Measurements from ENCODE around the gene COG8. TPM values are rescaled to one million over a fixed set of nuclear protein-coding genes. Genes with fewer than 3 reads are reported as not detected.
A peak's percentile ranks its signal among the peaks of the same experiment; 100 is the strongest.

Gene COG8
- total and polyA plus RNA-seq, 9 of the 15 experiments (the other 6 are each of a cell fraction or from before 2014, with no cell fraction given) = 3.7 to 42.6 (median 30.1) TPM

DNA sequence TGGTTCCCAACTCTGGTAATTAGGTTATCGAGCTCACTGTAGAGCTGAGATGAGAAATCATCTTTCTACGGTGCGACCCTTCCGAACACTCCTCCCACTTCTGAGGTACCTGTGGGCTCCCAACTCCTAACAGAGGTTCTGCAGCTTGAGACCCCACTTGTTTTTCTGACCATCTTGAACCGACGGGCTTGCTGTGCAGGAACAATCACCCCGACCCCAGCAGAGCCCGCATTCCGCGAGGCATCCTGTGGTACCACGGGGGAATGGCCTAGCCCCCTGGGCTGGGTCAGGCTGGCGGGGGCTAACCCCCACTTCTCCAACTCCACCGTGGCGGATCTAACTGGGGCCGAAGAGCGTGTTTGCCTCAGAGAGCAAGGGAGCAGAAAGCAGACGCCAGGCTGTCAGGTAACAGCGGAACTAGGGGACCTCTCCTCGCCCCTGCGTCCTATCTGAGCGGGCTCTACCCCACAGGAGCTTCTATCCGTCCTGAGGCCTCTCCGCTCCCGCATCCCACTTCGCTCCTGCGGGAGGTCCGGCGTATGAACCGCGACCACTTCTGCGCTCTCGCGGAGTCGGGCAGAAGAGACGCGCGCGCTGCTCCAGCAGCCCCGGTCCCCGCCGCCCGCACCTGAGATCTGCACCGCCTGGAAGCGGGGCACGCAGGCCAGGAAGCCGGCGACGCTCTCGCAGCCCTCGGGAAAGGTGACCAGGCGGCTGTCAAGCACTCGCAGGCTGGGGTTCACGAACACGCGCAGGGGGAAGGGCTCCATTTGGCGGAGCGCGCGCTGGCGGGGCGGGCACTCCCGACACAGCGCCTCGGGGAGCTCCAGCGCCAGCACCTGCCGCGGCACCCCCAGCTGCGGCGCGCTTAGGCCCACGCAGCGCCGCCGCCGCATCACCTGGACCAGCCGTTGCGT, 9.7 kb downstream of the COG8 start (continued):
- peak; percentile 59; the same call in 1 of the 2 replicates for TF ChIP-seq FOXK1 (CRISPR knock-in tag; IDR thresholded peaks at IDR 0.05; ENCODE audit: borderline replicate concordance)
- no peak for TF ChIP-seq EP300 (IDR thresholded peaks at IDR 0.05; ENCODE audit: low read length)
- peak; percentile 3; the same call in 1 of the 2 replicates for TF ChIP-seq POLR2G (IDR thresholded peaks at IDR 0.05; ENCODE audit: low read depth, low read length)
- 0 out of 2 replicates have a peak, but pooled peaks have one; percentile 29 for TF ChIP-seq ZNF224 (CRISPR knock-in tag; IDR thresholded peaks at IDR 0.05)
- no peak for TF ChIP-seq EWSR1 (IDR thresholded peaks at IDR 0.05; ENCODE audit: borderline replicate concordance, low read depth, partially characterized antibody)
- no peak for TF ChIP-seq KDM2B (CRISPR knock-in tag; IDR thresholded peaks at IDR 0.05)
- TF ChIP-seq ARID1B (IDR thresholded peaks at IDR 0.05) = no peak
- no peak for TF ChIP-seq ZZZ3 (IDR thresholded peaks at IDR 0.05)
- TF ChIP-seq KAT7 (CRISPR knock-in tag; IDR thresholded peaks at IDR 0.05; ENCODE audit: borderline replicate concordance) = 0 out of 2 replicates have a peak, but pooled peaks have one; percentile 13
- peak; percentile 88; the same call in 1 of the 2 replicates for TF ChIP-seq ZC3H4 (CRISPR knock-in tag; IDR thresholded peaks at IDR 0.05; ENCODE audit: borderline replicate concordance)
- 0 out of 4 replicates have a peak, but pooled peaks of 1 of the 2 experiments have one; percentile 55 for TF ChIP-seq MLX (CRISPR knock-in tag; conservative IDR thresholded peaks at IDR 0.05)
- no peak for TF ChIP-seq BMI1 (IDR thresholded peaks at IDR 0.05; ENCODE audit: low read length)
- peak; percentile 71 for TF ChIP-seq RBM22 (IDR thresholded peaks at IDR 0.05; ENCODE audit: low read depth, low read length, poor library complexity, severe bottlenecking)
- TF ChIP-seq MXI1 (IDR thresholded peaks at IDR 0.05; ENCODE audit: low read depth, low read length) = no peak
- no peak for TF ChIP-seq NEUROD1 (IDR thresholded peaks at IDR 0.05; ENCODE audit: borderline replicate concordance, low read depth, low read length, partially characterized antibody)
- 0 out of 4 replicates have a peak, but pooled peaks of 1 of the 2 experiments have one; percentile 10 for TF ChIP-seq TEAD1 (CRISPR knock-in tag; IDR thresholded peaks at IDR 0.05)
- no peak for TF ChIP-seq ZNF77 (CRISPR knock-in tag; IDR thresholded peaks at IDR 0.05)

Measured in K562 (cell line).